ENCODE data around the gene COL6A2.
"Not testable (repeated sequence)": the region's sequence is repeated elsewhere in the genome, so short reads cannot be mapped to it uniquely, and the experiment has no call there.

Gene COL6A2

DNA sequence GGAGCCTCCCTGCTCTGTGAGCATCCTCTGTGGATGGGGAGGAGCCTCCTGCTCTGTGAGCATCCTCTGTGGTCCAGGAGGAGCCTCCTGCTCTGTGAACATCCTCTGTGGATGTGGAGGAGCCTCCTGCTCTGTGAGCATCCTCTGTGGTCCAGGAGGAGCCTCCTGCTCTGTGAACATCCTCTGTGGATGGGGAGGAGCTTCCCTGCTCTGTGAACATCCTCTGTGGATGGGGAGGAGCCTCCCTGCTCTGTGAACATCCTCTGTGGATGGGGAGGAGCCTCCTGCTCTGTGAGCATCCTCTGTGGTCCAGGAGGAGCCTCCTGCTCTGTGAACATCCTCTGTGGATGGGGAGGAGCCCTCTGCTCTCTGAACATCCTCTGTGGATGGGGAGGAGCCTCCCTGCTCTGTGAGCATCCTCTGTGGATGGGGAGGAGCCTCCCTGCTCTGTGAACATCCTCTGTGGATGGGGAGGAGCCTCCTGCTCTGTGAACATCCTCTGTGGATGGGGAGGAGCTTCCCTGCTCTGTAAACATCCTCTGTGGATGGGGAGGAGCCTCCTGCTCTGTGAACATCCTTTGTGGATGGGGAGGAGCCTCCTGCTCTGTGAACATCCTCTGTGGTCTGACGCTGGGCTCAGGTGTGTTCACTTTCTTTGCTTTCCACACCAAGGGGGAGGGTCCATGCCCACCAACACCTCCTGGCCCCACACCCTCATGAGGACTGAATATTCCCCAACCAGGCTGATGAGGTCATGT, 72.7 kb downstream of the COL6A2 start:
- CTCF ChIA-PET; POLR2A ChIA-PET; DNase-seq; H3K27ac ChIP-seq (ENCODE audit: insufficient read depth in 1 of 2, low read depth in 1 of 2, low read length in 2 of 2, poor library complexity in 1 of 2, severe bottlenecking in 2 of 2); H3K4me1 ChIP-seq (ENCODE audit: control extremely low read depth in 1 of 4, control insufficient read depth in 4 of 4, insufficient read depth in 4 of 4, low read length in 3 of 4); H3K27me3 ChIP-seq (replicated peaks in 2 of 5; ENCODE audit: control insufficient read depth in 4 of 5, insufficient read depth in 5 of 5, low read length in 4 of 5); H3K4me3 ChIP-seq (ENCODE audit: control insufficient read depth in 1 of 7, extremely low read depth in 1 of 7, insufficient read depth in 4 of 7, low read depth in 2 of 7, low read length in 6 of 7); H3K36me3 ChIP-seq (ENCODE audit: control insufficient read depth in 4 of 4, insufficient read depth in 4 of 4, low read length in 3 of 4): not testable (repeated sequence)
- WGBS (ENCODE audit: insufficient coverage), result 90% methylated on average over 1 of the region's 1 CpG
- peaks cover 2 to 14% (median 9%) of the 10 kb centered on the region in 5 experiments for H3K9me3 ChIP-seq (ENCODE audit: control extremely low read depth in 1 of 5, control insufficient read depth in 4 of 5, insufficient read depth in 2 of 5, low read depth in 1 of 5, low read length in 4 of 5)

- Histone ChIP-seq H3K9me3 (ENCODE audit: control extremely low read depth in 1 of 5, control insufficient read depth in 4 of 5, insufficient read depth in 2 of 5, low read depth in 1 of 5, low read length in 4 of 5) (peaks cover 2 to 14% (median 9%) of the 10 kb centered on the region in 5 experiments), H3K4me3 (ENCODE audit: control insufficient read depth in 1 of 7, extremely low read depth in 1 of 7, insufficient read depth in 4 of 7, low read depth in 2 of 7, low read length in 6 of 7) (no peak overlapping the region), H3K4me1 (ENCODE audit: control extremely low read depth in 1 of 4, control insufficient read depth in 4 of 4, insufficient read depth in 4 of 4, low read length in 3 of 4) (no peaks in the 10 kb centered on the region), H3K36me3 (ENCODE audit: control insufficient read depth in 4 of 4, insufficient read depth in 4 of 4, low read length in 3 of 4) (peaks cover 2 to 5% (median 2%) of the 10 kb centered on the region in 4 experiments), H3K27me3 (replicated peaks in 2 of 5; ENCODE audit: control insufficient read depth in 4 of 5, insufficient read depth in 5 of 5, low read length in 4 of 5) (no peaks in the 10 kb centered on the region), H3K27ac (ENCODE audit: insufficient read depth in 1 of 2, low read depth in 1 of 2, low read length in 2 of 2, poor library complexity in 1 of 2, severe bottlenecking in 2 of 2) (no peak overlapping the region)
- ChIA-PET CTCF (no interaction called here), POLR2A (no interaction called here)
- no CpG with 5 or more reads among the region's 2 CpGs for WGBS (ENCODE audit: insufficient coverage)
- DNase-seq, result no peak
Measured at GRCh38 chr21:46171585-46171984, 73.7 kb downstream of the COL6A2 start.

DNA sequence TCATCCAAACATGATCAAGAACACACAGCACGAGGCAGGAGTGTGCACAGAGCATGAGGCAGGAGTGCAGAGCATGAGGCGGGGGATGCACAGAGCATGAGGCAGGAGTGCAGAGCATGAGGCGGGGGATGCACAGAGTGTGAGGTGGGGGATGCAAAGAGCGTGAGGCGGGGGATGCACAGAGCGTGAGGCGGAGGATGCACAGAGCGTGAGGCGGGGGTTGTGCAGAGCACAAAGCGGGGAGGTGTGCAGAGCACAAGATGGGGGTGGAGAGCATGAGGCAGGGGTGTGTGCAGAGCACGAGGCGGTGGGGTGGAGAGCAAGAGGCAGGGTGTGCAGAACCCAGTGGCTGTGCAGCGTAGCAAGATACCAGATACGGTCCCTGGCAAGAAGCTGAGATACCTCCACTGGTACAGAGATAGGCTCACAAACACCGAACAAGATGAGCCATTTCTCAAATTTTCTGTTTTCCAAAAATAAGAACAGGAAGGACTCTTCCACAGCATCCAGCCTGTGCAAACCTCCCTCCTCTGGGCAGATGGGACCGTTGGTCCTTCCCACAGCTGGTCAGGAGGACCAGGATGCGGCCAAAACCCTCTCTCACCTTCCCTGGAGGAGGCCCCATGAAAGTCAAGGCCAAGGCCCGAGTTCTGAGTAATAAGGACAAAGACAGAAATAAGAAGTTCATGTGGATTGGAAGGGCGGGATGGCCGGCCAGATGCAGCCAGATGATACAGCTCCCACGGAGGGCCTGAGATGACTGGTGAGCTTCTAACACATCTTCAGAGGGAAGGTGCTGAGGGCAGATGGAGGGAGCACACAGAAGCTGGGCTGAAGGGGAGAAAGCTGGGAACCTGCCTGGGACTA, 74.3 kb downstream of the COL6A2 start:
- Histone ChIP-seq H3K4me3 (ENCODE audit: control insufficient read depth in 1 of 7, extremely low read depth in 1 of 7, insufficient read depth in 4 of 7, low read depth in 2 of 7, low read length in 6 of 7) (no peak overlapping the region), H3K27ac (ENCODE audit: insufficient read depth in 1 of 2, low read depth in 1 of 2, low read length in 2 of 2, poor library complexity in 1 of 2, severe bottlenecking in 2 of 2) (no peak overlapping the region), H3K36me3 (ENCODE audit: control insufficient read depth in 4 of 4, insufficient read depth in 4 of 4, low read length in 3 of 4) (peaks cover 0 to 5% (median 2%) of the 10 kb centered on the region in 4 experiments), H3K9me3 (ENCODE audit: control extremely low read depth in 1 of 5, control insufficient read depth in 4 of 5, insufficient read depth in 2 of 5, low read depth in 1 of 5, low read length in 4 of 5) (peaks cover 2 to 18% (median 9%) of the 10 kb centered on the region in 5 experiments), H3K4me1 (ENCODE audit: control extremely low read depth in 1 of 4, control insufficient read depth in 4 of 4, insufficient read depth in 4 of 4, low read length in 3 of 4) (no peaks in the 10 kb centered on the region), H3K27me3 (replicated peaks in 2 of 5; ENCODE audit: control insufficient read depth in 4 of 5, insufficient read depth in 5 of 5, low read length in 4 of 5) (no peaks in the 10 kb centered on the region)
- WGBS (ENCODE audit: insufficient coverage), result 96% methylated on average over 12 of the region's 21 CpGs
- CTCF ChIA-PET, result interaction anchor here (1.1 kb wide), 1 partner anchor 19 kb away, joined by 3 read pairs; no protein-coding TSS in a partner anchor
- no peak for DNase-seq
- POLR2A ChIA-PET, result interaction anchor here (0.7 kb wide), 1 partner anchor 58 kb away, joined by 3 read pairs; no protein-coding TSS in a partner anchor

- H3K27ac ChIP-seq (ENCODE audit: insufficient read depth in 1 of 2, low read depth in 1 of 2, low read length in 2 of 2, poor library complexity in 1 of 2, severe bottlenecking in 2 of 2), result no peak overlapping the region
- WGBS (ENCODE audit: insufficient coverage), result 95% methylated on average over 5 of the region's 6 CpGs
- H3K27me3 ChIP-seq (replicated peaks in 2 of 5; ENCODE audit: control insufficient read depth in 4 of 5, insufficient read depth in 5 of 5, low read length in 4 of 5), result no peaks in the 10 kb centered on the region
- no peak for DNase-seq
- ChIA-PET CTCF (interaction anchor here (1.1 kb wide), 1 partner anchor 20 kb away, joined by 3 read pairs; no protein-coding TSS in a partner anchor), POLR2A (interaction anchor here (0.7 kb wide), 1 partner anchor 59 kb away, joined by 3 read pairs; no protein-coding TSS in a partner anchor)
- H3K36me3 ChIP-seq (ENCODE audit: control insufficient read depth in 4 of 4, insufficient read depth in 4 of 4, low read length in 3 of 4), result peaks cover 0 to 4% (median 2%) of the 10 kb centered on the region in 4 experiments
- H3K4me3 ChIP-seq (ENCODE audit: control insufficient read depth in 1 of 7, extremely low read depth in 1 of 7, insufficient read depth in 4 of 7, low read depth in 2 of 7, low read length in 6 of 7), result no peak overlapping the region
- H3K9me3 ChIP-seq (ENCODE audit: control extremely low read depth in 1 of 5, control insufficient read depth in 4 of 5, insufficient read depth in 2 of 5, low read depth in 1 of 5, low read length in 4 of 5), result peaks cover 2 to 18% (median 9%) of the 10 kb centered on the region in 5 experiments
- no peaks in the 10 kb centered on the region for H3K4me1 ChIP-seq (ENCODE audit: control extremely low read depth in 1 of 4, control insufficient read depth in 4 of 4, insufficient read depth in 4 of 4, low read length in 3 of 4)
Measured at GRCh38 chr21:46172863-46173528, 75.1 kb downstream of the COL6A2 start.

GRCh38 chr21:46173573-46173972, 75.7 kb downstream of the COL6A2 start:
- CTCF ChIA-PET, result no interaction called here
- Histone ChIP-seq H3K36me3 (ENCODE audit: control insufficient read depth in 4 of 4, insufficient read depth in 4 of 4, low read length in 3 of 4) (peaks cover 0 to 2% (median 0%) of the 10 kb centered on the region in 4 experiments), H3K4me1 (ENCODE audit: control extremely low read depth in 1 of 4, control insufficient read depth in 4 of 4, insufficient read depth in 4 of 4, low read length in 3 of 4) (no peaks in the 10 kb centered on the region), H3K27me3 (replicated peaks in 2 of 5; ENCODE audit: control insufficient read depth in 4 of 5, insufficient read depth in 5 of 5, low read length in 4 of 5) (no peaks in the 10 kb centered on the region), H3K27ac (ENCODE audit: insufficient read depth in 1 of 2, low read depth in 1 of 2, low read length in 2 of 2, poor library complexity in 1 of 2, severe bottlenecking in 2 of 2) (no peak overlapping the region), H3K4me3 (ENCODE audit: control insufficient read depth in 1 of 7, extremely low read depth in 1 of 7, insufficient read depth in 4 of 7, low read depth in 2 of 7, low read length in 6 of 7) (no peak overlapping the region), H3K9me3 (ENCODE audit: control extremely low read depth in 1 of 5, control insufficient read depth in 4 of 5, insufficient read depth in 2 of 5, low read depth in 1 of 5, low read length in 4 of 5) (peaks cover 2 to 18% (median 9%) of the 10 kb centered on the region in 5 experiments)
- POLR2A ChIA-PET, result no interaction called here
- DNase-seq, result no peak
- 100% methylated on average over 1 of the region's 1 CpG for WGBS (ENCODE audit: insufficient coverage)

DNA sequence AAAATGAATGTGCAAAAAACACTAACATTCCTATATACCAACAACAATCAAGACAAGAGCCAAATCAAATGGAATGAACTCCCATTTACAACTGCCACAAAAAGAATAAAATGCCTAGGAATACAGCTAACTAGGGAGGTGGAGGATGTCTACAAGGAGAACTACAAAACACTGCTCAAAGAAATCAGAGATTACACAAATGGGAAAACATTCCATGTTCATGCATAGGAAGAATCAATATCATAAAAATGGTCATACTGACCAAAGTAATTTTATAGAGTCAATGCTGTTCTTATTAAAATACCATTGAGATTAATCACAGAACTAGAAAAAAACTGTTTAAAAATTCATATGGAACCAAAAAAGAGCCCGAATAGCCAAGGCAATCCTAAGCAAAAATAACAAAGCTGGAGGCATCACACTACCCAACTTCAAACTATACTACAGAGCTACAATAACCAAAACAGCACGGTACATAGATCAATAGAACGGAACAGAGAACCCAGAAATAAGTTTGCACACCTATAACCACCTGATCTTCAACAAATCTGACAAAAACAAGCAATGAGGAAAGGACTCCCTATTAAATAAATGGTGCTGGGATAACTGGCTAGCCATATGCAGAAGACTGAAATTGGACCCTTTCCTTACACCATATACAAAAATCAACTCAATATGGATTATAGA, 78.7 kb downstream of the COL6A2 start:
- DNase-seq; H3K36me3 ChIP-seq (ENCODE audit: control insufficient read depth in 4 of 4, insufficient read depth in 4 of 4, low read length in 3 of 4); H3K27me3 ChIP-seq (replicated peaks in 2 of 5; ENCODE audit: control insufficient read depth in 4 of 5, insufficient read depth in 5 of 5, low read length in 4 of 5); H3K4me3 ChIP-seq (ENCODE audit: control insufficient read depth in 1 of 7, extremely low read depth in 1 of 7, insufficient read depth in 4 of 7, low read depth in 2 of 7, low read length in 6 of 7); POLR2A ChIA-PET; H3K27ac ChIP-seq (ENCODE audit: insufficient read depth in 1 of 2, low read depth in 1 of 2, low read length in 2 of 2, poor library complexity in 1 of 2, severe bottlenecking in 2 of 2): not testable (repeated sequence)
- 100% methylated on average over 2 of the region's 3 CpGs for WGBS (ENCODE audit: insufficient coverage)
- peaks cover 2 to 18% (median 9%) of the 10 kb centered on the region in 5 experiments for H3K9me3 ChIP-seq (ENCODE audit: control extremely low read depth in 1 of 5, control insufficient read depth in 4 of 5, insufficient read depth in 2 of 5, low read depth in 1 of 5, low read length in 4 of 5)
- CTCF ChIA-PET, result interaction anchor here (0.5 kb wide), 1 partner anchor 194 kb away, joined by 3 read pairs; no protein-coding TSS in a partner anchor
- peaks cover 0 to 17% (median 10%) of the 10 kb centered on the region in 4 experiments for H3K4me1 ChIP-seq (ENCODE audit: control extremely low read depth in 1 of 4, control insufficient read depth in 4 of 4, insufficient read depth in 4 of 4, low read length in 3 of 4)

All from common myeloid progenitor, CD34-positive (primary cell).